C4-2B (cell line): Measurements from ENCODE around the gene PHOSPHO2.

ENCODE experiments used
- CTCF ChIP-seq: fragments of 450-650 bp; conservative IDR thresholded peaks from 2 replicates; pipeline ENCODE4 v1.5.1; 2017; ENCODE audit warnings: mild to moderate bottlenecking
- ZFX ChIP-seq: fragments of 450-650 bp; IDR thresholded peaks from 2 replicates; pipeline ENCODE4 v1.6.1; 2017

- TF ChIP-seq CTCF (no peak), ZFX (peak; percentile 90)
These were observed 40.0 kb downstream of the PHOSPHO2 start for GRCh38 chr2:169734169-169734847.
